ENCODE measurements around the gene SHISAL2B. TPM values are rescaled to one million over a fixed set of nuclear protein-coding genes. Genes with fewer than 3 reads are reported as not detected.
"Not testable (repeated sequence)": the region's sequence is repeated elsewhere in the genome, so short reads cannot be mapped to it uniquely, and the experiment has no call there.

Gene SHISAL2B
- total RNA-seq, 1 donor from 2014 or later = not detected

DNA sequence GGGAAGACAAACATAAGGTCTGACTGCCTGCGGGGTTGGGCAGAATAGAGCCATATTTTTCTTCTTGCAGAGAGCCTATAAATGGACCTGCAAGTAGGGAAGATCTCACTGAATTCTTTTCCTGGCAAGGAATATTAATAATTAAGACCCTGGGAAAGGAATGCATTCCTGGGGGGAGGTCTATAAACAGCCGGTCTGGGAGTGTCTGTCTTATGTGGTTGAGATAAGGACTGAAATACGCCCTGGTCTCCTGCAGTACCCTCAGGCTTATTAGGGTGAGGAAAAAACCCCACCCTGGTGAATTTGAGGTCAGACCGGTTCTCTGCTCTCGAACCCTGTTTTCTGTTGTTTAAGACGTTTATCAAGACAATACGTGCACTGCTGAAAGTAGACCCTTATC lies 6.1 kb downstream of the SHISAL2B start:
- not testable (repeated sequence) for DNase-seq (ENCODE audit: low read depth)

DNA sequence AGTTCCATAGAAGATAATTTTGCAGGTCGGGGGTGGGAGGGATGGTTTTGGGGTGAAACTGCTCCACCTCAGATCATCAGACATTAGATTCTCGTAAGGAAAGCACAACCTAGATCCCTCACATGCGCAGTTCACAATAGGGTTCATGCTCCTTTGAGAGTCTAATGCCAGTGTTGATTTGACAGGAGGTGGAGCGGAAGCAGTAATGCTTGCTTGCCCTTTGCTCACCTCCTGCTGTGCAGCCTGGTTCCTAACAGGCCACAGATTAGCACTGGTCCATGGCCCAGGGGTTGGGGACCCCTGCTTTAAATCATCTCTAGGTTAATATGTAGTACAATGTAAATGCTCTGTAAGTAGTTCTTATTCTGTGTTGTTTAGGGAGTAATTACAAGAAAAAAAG lies 10.5 kb downstream of the SHISAL2B start:
- no peak for DNase-seq (ENCODE audit: low read depth)

DNA sequence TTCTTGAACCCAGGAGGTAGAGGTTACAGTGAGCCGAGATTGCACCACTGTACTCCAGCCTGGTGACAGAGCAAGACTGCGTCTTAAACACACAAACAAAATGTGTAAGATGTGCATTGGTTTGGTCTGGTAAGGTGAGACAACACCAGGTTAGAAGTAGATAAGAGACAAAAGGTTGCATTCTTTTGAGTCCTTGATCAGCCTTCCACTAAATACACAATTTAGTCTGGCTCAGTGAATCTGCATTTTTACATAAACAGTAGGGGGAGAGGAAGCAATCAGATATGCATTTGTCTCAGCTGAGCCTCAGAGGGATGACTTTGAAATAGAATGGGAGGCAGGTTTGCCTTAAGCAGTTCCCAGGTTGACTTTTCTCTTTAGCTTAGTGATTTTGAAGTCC lies 15.8 kb downstream of the SHISAL2B start:
- not testable (repeated sequence) for DNase-seq (ENCODE audit: low read depth)

DNA sequence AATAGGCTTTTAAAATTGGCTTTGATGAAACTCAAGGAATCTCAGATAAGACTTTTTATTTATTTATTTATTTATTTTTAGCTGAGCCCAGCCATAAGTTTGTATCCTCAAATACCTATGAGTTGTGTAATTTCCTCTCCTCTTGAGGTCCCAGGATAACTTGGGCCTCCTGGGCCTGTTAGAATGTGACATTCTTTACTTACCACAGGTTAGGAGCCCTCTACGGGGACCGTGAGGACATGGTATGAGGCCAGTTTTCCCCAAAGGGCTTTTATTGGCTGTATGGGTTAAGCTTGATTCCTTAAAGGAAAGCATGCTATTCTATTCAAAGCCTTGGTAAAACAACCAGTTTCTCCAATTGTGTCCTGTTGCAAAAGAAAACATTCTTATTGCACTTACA lies 16.9 kb downstream of the SHISAL2B start:
- no peak for DNase-seq (ENCODE audit: low read depth)

DNA sequence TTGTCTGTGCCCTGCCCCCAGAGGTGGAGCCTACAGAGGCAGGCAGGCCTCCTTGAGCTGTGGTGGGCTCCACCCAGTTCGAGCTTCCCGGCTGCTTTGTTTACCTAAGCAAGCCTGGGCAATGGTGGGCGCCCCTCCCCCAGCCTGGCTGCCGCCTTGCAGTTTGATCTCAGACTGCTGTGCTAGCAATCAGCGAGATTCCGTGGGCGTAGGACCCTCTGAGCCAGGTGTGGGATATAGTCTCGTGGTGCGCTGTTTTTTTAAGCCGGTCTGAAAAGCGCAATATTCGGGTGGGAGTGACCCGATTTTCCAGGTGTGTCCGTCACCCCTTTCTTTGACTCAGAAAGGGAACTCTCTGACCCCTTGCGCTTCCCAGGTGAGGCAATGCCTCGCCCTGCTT lies 24.2 kb downstream of the SHISAL2B start:
- not testable (repeated sequence) for DNase-seq (ENCODE audit: low read depth)

DNA sequence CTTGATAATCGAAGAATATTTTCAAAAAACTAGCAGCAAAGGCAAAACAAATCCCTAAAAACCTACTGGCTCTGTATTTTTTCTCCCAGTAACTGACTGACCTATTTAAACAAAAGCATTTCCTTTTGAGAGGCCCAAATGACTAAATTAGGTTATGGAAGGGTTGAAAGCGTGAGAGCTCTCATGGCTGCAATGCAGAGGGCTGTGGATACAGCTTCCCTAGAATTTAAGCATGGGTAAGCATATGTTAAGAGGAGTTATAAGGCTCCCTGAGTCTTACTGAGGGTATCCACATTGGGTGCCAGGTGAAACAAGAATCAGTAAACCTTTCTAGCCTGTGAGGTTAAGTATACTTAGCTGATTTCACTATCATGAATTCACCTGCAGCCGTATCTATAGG lies 32.3 kb downstream of the SHISAL2B start:
- DNase-seq (ENCODE audit: low read depth) = no peak

DNA sequence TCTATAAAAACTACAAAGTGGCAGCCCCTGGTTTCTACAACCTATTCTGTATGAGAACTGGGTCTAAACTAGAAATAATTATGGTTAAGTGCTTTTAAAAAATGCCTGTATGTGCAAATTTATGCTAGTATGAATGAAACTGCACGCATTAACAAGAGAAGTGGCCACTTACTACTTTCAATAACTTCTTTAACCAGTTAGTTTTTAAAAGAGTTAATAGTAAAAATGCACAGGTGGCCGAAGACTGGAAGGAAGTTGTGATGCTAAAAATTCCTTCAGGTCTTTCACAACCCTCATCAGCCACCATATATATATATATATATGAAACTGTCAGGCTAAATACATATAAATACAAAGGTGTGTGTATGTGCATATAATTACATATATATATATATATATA lies 36.8 kb downstream of the SHISAL2B start:
- DNase-seq (ENCODE audit: low read depth) = no peak

DNA sequence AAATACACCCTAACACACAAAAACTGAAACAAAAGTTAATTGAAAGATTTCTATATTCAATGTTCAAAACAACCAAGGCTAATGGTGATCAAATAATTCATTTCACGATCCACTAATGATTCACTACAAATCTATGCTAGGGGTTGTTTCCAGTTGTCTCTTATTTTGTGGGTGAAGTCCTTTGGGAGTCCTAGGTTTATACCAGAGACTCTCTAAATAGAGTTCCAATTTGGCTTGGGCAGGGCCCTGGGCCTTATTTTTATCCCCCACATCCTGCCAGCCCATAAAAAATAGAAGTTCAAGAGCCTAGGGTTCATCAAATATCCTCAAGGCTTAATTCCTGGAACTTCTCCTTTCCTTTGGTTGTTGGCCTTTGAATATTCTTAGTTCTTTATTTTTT lies 52.1 kb downstream of the SHISAL2B start:
- DNase-seq (ENCODE audit: low read depth) = peak; percentile 74

DNA sequence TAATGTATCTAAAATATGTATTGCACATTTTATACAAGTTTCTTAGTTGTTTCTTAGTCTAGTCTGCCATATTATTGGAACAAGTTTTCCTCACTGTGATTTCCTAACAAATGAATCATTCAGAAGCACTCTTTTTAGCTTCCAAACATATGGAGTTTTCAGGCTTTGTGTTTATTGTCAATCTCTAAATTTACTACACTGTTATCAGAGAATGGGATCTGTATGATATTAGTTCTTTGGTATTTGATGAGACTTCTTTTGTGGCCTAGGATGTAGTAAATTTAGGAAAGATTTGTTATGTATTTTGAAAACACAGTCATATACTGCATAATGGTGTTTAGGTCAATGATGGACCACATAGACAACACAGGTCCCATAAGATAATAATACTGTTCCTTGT lies 52.5 kb downstream of the SHISAL2B start:
- no peak for DNase-seq (ENCODE audit: low read depth)

DNA sequence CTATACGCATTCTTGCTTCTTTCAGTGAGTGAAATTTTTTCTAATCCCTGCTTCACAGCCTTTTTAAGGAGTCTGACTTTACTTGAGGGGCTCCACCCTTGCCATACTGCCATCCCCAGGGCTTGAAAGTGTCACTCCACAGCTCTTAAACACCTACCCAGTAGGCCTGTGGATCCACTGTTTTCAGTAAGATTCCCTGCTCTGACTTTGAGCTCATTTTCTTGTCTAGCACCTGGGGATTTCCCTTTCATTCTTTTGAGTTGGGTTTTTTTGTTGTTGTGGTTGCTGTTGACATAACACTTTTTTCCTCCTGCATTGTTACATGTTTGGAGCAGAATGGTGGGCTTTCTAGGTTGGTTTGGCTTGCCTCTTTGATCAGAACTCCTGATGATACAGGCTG lies 54.6 kb downstream of the SHISAL2B start:
- DNase-seq (ENCODE audit: low read depth) = no peak

DNA sequence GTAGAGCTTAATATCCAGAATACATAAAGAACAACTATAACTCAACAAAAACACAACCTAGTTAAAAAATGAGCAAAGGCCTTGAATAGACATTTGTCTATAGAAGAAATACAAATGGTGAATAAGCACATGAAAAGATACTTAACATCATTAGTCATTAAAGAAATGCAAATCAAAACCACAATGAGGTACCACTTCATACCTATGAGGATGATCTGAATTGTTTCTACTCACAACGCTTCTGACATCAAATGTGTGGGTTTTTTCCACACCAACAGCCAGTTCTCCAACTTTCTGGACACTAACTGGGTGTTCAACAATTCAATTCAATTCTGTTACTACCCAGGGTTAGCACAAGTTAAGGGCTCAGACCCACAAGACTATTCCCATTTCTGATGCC lies 56.1 kb downstream of the SHISAL2B start:
- no peak for DNase-seq (ENCODE audit: low read depth)

DNA sequence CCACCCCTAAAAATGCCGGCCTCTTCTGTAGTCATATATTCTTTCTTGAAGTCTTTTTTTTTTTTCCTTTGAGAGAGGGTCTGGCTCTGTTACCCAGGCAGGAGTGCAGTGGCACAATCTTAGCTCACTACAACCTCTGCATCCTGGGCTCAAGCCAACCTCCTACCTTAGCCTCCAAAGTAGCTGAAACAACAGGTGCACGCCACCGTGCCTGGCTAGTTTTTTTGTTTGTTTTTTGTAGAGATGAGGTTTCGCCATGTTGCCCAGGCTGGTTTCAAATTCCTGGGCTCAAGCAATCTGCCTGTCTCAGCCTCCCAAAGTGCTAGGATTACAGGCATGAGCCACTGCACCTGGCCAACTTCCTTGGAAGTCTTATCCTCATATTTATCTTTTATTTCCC lies 59.1 kb downstream of the SHISAL2B start:
- no peak for DNase-seq (ENCODE audit: low read depth)

DNA sequence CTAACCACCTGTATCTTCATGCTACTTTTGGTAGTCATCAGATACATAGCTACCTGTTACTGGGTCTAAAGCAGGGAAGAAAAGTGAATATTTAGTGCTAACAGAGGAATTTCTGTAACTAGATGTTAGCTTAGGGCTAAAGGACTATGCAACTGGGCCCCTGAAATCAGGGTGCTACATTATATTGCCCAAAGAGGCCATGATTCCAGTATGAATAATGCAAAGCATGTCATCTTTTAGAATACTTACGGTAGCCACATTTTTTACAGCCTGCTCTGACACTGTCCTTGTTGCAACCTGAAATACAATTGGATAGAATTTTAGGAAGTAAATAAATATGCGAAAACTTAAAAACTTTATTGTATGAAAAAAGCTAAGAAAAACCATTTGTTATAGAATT lies 63.8 kb downstream of the SHISAL2B start:
- DNase-seq (ENCODE audit: low read depth) = no peak

DNA sequence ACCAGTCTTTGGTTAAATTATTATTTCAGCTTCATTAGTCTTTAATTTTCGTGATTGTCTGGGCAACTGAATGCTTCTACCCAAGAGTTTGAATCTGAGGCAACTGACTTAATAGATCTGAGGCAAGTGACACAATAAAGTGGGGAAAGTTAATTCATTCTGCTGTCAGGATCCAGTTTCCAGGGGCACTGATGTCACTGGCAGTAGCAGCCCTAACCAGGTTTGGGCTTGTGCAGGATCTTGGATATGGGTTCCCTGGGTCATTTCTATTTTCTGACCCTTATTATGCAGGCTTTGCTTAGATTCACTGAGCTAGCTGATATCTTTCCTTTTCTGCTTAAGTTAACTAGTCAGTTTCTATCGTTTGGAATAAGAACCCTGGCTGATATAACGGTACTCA lies 68.6 kb downstream of the SHISAL2B start:
- no peak for DNase-seq (ENCODE audit: low read depth)

DNA sequence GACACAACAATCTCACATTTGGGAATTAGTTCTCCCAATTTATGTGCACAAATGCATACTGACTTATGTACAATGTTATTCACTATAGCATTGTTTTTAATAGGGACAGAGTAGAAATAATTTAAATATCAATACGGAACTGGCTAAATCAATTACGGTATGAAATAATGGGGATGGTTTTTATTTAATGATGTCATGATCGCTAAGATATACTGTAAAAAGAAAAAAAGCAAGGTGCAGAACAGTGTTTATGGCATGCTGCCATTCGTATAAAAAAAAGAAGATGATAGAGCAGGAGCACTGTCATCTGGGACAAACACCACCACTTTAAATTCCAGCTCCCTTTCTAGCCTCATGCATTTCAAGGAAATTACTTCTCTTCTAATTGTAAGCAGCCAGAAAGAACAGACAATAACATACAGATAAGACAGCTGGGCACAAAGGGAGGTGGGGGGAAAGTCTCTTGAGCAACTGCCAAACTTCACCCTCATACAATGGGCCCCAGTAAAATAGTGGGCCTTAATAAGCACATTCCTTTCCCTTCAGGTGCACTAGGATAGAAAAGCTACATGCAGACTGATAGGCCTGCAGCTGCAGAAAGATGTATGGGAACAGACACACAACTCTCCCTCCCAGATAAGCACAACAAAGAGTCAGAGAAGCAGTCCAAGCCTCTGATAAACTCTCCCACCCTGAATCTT lies 69.8 kb downstream of the SHISAL2B start:
- DNase-seq (ENCODE audit: low read depth) = no peak

DNA sequence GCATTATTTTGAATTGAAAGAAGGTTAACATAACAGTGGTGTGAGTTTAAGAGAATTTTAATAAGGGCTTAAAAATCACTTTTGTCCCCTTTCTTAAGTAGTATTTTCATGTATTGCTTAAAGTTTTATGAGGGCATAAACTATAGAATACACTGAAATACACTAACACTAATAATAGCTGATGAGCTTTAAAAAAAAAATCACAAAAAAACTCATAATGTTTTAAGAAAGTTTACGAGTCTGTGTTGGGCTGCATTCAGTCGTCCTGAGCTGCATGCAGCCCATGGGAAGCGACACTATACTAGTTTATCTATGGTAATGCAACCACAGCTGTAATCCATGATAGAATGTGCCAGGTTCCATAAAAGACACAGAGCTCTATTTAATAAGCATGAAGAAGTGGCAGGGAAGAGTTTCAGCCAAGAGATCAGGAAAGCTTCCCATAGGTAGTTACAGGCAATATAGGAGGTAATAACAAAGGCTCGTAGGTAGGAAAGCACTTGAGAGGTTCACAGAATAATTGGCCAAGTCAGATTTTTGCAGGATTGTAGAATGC lies 73.7 kb downstream of the SHISAL2B start:
- DNase-seq (ENCODE audit: low read depth) = no peak

DNA sequence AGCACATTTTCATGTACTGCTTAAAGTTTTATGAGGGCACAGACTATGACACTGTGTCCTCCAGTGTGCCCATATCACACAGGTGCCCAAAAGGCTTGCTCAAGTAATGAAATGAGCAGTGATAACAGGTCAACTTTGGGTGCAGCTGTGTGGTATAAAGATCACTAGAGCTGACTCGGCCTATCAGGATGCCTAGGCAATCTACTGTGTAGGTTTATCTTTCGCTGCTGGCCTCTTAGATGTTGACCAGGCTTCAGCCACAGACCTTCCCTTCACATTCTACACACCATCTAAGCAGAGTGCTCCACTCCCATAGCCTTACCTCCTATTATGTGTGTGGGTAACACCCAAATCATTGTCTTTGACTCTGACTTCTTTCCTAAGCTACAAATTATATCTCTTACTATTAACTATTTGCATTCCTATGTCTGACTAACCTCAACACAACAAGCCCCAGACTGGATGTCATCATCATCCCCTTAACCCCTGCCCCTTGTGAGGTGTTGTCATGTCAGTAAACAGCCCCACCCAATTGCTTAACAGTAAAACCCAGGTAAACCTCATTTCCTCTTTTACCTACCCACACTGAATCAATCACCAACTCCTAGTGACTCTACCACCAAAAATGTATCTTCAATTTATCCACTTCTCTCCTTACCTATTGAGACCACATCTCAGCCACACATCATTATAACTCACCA lies 75.7 kb downstream of the SHISAL2B start:
- no peak for DNase-seq (ENCODE audit: low read depth)

DNA sequence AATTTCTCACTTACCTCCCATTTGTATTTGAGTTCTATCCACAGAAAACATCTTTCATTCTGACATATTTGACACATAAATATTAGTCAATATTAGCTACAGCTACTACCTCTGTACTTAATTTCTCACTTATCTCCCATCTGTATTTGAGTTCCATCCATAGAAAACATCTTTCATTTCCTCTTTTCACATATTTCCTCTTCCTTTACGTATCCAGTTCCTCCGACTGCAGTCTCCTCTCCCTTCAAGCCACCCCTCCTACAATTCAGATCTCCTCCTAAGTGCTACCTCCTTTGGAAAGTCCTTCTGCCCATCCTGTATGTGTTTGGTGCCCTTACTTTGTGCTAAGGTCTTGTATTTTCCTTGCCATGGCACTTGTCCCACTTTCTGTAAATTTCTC lies 76.6 kb downstream of the SHISAL2B start:
- no peak for DNase-seq (ENCODE audit: low read depth)

Other genes with a start within 250 kb of the SHISAL2B start
- not detected in 2 replicates for gene RGS7BP, start 184.5 kb upstream of the SHISAL2B start, total RNA-seq
- gene SREK1IP1, start 78.2 kb downstream of the SHISAL2B start, total RNA-seq = 6.7 and 7.0 TPM in 2 replicates
- 11.6 and 20.8 TPM in 2 replicates for gene CWC27, start 78.4 kb downstream of the SHISAL2B start, total RNA-seq